T47D (cell line): ENCODE measurements around the gene CLRN1.

ENCODE experiments used
- DNase-seq, 2 experiments: peaks; one replicate each; pipeline versions ENCODE4 v3.0.0 to v3.0.0-alpha.2; 2011 to 2012; ENCODE audit warnings: low read depth in 1 of 2, low spot score in 1 of 2
- JUND ChIP-seq: IDR thresholded peaks from 2 replicates; pipeline ENCODE4 v1.6.1; 2012; ENCODE audit warnings: low read depth
- in situ Hi-C: cut with HindIII; loops from 2 replicates; pipeline ENCODE4 v1.10.0; 2016; ENCODE audit warnings: low sequenced_read_pairs, low pct_unique_long_range_greater_than_20kb

The CLRN1 gene

DNA sequence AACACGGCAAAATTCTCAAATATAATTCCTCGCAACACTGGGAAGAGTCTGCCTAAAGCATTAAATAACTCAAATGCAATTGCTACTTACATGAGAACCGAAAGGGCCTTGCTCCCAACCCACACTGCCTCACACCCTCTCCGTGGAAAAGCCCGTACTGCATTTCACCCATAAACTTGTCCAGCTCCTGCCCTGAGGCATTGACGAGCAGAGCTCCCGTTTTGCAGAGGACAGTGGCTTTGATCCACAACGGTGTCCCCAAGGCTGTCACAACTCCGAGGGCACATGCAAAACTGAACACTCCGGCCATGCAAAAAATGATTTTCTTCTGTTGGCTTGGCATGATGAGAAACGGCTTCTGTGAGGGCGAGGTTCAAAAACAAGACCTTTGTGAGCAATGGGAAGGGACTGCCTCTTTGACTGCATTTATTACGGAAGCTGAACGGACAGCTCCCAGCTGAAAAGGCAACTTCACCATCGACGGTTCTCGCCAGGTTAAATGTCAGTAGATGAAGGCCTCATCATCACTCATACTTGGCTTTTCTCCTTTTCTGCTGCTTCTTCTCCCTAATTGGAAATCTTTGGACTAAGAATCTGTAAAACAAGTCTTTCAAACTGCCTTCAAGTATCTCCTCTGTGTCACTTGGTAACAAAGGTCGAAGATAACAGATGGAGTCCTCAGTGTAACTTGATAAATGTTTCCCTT is at the start of gene CLRN1:
TSS of gene CLRN1 (minus strand) at position 362 of the 706 bp plus-strand sequence. CDS start at position 343, 19 bp downstream.
- no peak for TF ChIP-seq JUND
- in situ Hi-C loops = no loop called here
- DNase-seq = peak in 1 of 2 experiments; percentile 36

DNA sequence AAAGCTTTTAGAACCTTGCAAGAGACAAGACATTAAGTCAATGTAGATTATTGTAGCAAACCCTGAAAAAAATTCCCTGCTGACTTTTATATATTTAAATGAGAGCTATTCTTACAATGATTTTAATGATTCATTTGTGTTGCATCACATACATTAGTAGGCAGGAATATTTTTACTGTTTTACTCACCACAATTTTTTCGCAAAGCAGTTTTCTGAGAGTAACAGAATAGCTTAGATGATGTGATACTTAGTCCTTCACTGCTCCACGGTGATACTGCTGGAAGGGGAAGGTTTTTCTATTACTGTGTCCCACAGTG is 43.9 kb upstream of the CLRN1 start:
- TF ChIP-seq JUND = no peak
- no peak for DNase-seq
- in situ Hi-C loops = no loop called here

- TF ChIP-seq JUND = no peak
- in situ Hi-C loops = no loop called here
- DNase-seq = no peak
These were observed 43.4 kb upstream of the CLRN1 start for GRCh38 chr3:151015767-151016477.

- in situ Hi-C loops = no loop called here
- TF ChIP-seq JUND = no peak
- no peak for DNase-seq
These were observed 42.7 kb upstream of the CLRN1 start for GRCh38 chr3:151015181-151015580.

- no peak for DNase-seq
- TF ChIP-seq JUND = no peak
- in situ Hi-C loops = no loop called here
These were observed 42.0 kb upstream of the CLRN1 start for GRCh38 chr3:151014501-151015018.

DNA sequence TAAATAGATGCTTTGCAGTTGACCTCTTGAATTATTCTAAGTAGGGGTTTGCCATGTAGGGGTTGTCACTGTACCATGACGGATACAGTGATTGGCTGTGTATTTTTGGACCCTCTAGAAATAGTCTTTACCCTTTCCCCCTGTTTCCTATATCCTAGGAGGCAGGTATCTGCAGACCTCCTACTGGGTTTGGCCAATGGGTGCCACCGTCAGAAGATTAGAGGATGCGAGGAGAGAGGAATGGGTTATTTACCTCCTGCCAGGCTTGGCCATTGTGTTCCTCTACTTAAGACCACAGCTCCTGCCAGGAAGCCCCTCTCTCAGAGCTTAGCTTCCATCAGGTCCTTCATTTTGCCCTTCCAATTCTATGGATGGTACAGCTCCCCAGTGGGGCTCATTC is 40.2 kb upstream of the CLRN1 start:
- in situ Hi-C loops = no loop called here
- TF ChIP-seq JUND = no peak
- DNase-seq = no peak

DNA sequence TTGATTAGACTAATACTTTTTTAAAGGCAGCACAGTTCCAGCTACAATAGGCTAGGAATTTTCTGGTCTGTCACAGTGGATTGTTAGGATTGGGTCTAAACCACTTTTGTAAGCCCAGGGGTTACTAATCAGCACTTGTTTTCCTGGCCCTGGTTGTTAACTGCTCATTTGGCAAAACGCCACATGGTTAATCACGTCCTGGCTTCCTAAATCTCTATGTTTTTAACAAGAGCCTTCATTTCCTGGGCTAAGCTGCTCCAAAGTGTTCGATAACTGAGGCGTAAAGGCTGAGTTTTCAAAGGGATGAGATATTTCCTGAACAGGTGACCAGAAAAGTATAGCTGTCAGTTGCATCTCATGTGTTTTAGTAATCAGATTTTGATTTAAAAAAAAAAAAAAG is 38.9 kb upstream of the CLRN1 start:
- TF ChIP-seq JUND = no peak
- in situ Hi-C loops = no loop called here
- no peak for DNase-seq

GRCh38 chr3:151009981-151010380 is 37.5 kb upstream of the CLRN1 start:
- TF ChIP-seq JUND = no peak
- in situ Hi-C loops = no loop called here
- peak in 1 of 2 experiments; percentile 9 for DNase-seq

- no peak for DNase-seq
- in situ Hi-C loops = no loop called here
- TF ChIP-seq JUND = no peak
These were observed 36.9 kb upstream of the CLRN1 start for GRCh38 chr3:151009430-151009829.

GRCh38 chr3:151008699-151009098 is 36.2 kb upstream of the CLRN1 start:
- no peak for TF ChIP-seq JUND
- DNase-seq = peak; percentile 14 to 72
- in situ Hi-C loops = no loop called here

DNA sequence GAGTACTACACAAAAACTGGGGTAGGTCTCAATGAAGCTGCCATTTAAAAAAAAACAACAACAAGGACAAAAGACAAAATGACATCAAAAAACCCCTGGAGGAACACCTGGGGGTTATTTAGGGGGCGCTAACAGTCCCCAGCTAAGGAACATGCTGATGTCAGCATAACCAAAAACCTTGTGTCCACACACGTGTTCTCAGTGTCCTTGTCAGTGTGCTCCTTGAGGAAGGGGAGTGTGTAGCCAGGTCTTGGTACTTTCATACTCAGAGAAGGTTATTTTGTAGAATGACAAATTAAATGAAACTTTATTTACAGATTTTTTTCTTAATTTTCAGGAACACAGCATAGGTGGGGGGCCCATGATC is 31.2 kb upstream of the CLRN1 start:
- in situ Hi-C loops = no loop called here
- TF ChIP-seq JUND = no peak
- DNase-seq = no peak

DNA sequence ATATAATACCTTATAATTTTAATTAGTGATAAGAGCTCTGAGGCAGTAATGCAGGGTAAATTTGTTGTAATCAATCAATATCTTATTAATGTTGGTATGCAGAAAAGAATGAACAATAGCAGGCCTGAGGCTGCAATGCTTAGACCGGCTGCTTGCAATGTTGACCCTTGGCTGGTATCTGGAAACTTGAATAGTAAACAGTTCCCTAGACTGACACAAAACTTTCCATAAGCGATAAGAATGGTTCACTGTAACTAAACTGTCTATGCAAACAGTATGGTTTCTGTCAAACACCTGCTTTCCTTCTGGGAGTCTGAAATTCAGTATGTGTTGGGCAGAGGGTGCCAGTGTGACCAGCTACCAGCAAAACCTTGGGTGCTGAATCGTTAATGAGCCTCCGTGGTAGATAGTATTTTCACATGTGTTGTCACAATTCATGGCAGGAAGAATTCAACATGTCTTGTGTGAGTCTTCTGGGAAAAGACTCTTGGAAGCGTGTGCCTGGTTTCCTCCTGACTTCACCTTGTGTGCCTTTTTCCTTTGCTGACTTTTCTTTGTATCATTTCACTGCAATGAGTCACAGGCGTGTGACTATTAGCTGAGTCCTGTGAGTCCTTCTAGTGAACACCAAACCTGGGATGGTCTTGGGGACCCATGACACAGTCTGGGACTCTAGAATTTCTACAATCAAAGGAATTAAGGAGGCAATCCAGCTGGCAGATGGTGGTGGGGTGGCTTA is 30.7 kb upstream of the CLRN1 start:
- no peak for DNase-seq
- no peak for TF ChIP-seq JUND

More for the DNA sequence above, 30.7 kb upstream of the CLRN1 start:
- in situ Hi-C loops = no loop called here
